DMS79 treated with DMSO at 0.1 percent for 48 hours (cell line): ENCODE measurements around the gene PSMD14.
"Not testable (repeated sequence)": the region's sequence is repeated elsewhere in the genome, so short reads cannot be mapped to it uniquely, and the experiment has no call there.

Experiments used
- DNase-seq: peaks from one replicate; lab custom pipeline; 2025; lab: John Stamatoyannopoulos, UW

Gene PSMD14

DNA sequence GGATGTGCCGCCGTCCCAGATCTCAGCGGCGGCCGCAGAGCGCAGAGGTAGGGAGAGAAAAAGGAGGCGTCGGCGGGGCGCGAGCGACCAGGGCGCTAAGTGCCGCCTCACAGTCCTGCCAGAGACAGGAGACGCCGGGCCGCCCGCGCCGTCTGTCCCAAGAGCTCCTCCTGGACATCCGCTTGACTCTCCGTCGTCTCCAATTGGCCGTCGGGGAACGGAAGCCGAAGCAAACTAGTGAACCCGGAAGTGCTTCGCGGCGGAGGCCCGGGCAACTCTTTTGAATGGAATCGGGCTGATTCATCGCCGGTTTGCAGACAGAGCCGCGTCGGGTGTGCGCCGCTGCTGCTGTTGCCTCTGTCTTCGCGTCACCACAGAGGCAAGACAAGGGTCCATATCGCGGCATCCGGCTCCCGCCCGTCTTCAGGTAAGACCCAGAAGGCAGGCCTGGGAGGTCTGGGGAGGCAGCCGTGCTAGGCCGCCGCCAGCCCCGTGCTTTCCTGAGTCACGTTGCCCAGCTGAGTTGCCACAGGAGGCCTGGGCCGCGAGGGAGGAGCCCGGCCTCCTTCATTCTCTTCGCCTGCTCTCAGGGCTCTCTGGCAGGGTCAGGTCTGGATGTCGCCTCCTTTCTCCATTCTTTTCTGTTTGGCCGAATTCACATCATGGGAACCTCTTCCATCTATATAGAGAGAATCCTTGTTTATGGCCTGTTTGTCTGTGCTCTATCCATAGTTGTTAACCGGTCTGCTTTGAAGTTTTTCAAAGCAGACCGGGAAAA lies at the start of gene PSMD14:
Gene PSMD14 (plus strand): TSS at position 248 of the 778 bp plus-strand sequence. CDS start 10,401 bp downstream, outside the sequence.
- DNase-seq = peak; percentile 93

DNA sequence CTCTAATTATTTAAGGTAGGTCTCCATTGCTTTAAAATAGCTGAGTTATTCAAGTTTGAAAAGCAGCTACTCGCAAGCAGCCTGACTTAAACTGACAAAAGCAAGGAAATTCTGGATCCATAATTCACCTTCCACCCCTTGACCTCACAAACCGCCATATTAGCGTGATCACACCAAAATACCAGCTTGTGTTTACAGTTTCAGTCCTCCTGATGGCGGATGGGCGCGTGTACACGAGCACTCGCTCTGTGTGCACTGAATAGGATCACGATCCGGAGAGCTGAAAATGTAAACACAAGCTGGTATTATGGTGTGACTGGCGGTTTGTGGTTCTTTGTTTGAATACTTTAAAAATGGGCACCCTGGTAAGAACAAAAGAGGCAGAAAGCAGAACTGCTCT lies 42.4 kb upstream of the PSMD14 start:
- DNase-seq = no peak

DNA sequence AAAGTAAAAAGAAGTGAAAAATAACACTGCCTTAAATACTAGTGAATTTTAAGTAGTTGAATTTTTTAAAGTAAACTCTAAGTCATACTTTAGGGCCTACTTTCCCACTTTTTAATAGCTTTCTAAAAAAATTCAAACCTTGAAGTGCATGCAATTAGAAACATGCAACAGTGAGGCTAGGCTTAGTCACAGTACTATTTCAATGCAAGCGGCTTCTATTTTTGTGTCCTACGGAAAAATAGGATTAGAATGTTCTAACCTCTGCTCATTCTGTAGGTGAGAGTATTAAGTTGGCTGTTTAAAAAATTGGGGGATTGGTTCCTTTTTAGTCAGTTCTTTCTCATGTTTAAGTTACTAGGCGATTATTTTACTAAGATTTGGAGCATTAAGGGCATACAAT lies 39.1 kb upstream of the PSMD14 start:
- no peak for DNase-seq

DNA sequence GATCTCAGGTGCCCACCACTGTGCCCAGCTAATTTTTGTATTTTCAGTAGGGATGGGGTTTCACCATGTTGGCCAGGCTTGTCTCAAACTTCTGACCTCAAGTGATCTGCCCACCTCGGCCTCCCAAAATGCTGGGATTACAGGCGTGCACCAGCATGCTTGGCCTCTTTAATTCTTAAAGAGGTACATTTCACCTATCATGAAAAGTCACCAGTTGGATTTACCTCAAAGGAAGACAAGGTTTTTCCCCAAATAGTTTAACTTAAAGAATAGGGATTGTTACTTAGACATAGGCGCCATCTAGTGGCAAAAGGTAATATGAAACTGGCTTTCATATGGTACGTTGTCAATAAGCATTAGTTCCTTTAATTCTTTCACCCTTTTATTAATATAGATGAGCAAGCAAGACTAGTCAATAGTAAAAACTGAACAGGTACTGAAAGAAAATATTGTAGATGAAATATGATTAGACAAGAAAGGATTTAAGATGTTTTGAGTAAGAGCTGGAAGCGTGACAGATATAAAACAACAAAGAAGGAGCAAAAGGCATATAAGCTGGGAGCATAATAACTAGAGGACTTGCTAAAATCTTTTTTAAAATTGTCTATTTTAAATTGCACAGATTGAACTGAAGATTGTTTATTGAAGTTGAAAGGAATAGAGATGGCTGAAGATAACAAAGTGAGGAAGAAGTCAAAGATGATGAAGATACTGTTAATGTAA lies 35.0 kb upstream of the PSMD14 start:
- peak; percentile 45 for DNase-seq

DNA sequence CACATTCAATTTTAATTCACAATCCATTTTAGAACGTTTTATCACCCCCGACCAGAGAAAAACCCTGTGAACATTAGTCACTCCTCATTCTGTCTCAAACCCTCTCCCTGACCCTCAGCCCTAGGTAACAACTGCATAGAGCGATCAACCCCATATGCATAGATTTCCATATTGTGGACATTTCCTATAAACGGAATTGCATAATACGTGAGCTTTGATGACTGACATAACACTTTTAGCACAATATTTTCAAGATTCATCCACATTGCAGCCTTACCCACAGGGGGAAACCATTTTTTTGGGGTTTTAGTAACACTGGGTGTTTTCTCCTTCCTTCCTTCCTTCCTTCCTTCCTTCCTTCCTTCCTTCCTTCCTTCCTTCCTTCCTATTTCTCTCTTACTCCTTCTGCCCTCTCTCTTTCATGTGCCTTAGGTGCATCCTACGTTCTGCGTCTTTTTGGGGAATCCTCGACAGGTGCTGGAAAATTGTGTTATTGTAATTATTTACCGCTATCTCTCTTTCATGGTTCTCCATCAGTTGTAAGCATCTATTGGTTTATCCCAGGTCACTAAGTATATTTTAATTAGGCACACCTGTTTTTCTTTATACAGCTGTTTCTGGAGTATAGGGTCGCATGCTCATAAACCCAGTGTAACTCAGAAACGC lies 29.5 kb upstream of the PSMD14 start:
- DNase-seq = not testable (repeated sequence)

DNA sequence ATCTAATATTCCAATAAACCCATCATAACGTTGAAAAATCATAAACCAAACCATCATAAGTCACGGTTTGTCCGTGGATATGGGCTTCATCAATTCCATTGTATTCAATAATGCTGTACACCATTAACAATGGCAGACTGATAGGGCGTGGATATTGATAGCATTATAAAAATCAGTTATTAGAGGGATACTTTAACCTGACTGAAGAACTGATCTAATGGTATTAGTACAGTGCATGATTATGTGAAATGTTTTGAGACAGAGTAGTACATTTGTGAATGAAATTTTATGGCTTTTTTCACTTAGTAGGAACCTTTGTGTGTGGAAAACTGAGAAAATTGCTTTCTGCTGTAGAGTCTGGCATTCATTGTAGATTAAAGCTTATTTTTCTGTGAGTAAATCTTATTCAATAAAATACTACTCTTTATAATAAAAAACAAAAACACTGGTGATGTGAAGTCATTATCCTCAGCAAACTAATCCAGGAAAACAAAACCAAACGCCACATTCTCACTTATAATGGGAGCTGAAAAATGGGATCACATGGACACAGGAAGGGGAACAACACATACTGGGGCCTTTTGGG lies 28.9 kb upstream of the PSMD14 start:
- not testable (repeated sequence) for DNase-seq

DNA sequence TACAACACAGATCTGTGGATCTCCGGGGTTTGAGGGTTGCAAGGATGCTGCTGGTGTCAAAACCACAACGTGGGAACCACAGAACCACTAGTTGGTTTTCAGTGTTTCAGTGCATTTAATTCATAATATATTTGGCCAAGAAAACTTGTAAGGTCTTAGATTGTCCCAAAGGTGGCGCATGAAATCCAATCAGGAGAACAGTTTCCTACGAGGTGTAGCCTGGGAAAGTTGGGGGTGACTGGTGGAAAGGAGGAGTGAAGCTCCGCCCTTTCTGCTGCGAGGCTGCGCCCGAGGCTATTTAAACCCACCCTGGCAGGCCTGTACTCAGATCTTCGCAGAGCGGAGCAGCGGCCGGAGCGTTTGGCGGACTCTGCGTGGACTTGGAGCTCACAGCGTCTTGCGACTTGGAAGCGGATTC lies 27.3 kb upstream of the PSMD14 start:
- not testable (repeated sequence) for DNase-seq

DNA sequence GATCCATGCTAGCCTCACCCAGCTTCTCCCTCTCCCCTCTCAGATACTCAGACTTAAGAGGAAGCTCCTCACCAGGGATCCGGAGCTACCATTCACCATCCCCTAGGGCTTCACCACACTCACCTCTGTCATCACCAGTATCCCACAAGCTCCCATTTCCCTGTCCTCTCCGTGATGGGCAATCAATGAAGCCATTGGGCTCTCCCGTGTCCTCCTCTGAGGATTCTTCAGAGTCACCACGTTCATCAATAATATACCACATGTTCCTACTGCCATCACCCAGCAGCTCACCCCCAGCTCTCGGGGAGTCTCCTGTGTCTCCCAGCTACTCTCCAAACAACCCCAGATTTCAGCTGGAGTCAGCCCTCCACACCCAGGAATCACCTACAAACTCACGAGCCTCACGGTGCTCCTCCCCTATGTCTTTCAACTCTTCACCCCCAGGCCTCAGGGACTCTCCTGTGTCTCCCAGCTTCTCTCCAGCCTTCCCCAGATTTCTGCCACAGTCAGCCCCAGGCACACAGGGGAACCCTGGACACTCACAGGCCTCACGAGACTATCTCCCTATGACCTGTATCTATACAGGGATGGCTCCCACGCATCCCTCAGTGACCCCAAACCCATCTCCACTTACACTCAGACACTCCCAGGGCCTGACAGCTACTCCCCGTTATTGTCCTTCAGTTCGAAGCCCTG lies 26.5 kb upstream of the PSMD14 start:
- not testable (repeated sequence) for DNase-seq

DNA sequence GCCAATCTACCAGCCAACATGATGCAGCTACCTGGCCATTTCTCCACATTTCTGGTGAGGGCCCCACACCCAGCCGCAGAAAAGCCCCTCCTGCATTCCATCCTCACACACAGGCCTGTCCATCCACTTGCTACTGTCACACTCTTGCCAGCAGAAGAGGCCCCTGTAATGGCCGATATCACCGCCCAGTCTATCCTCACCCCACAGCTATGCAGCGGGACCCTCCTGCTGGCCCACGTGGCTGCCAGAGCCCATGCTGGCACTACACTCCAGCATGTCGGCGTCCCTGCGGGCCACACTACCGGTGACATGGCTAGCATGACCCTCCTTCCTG lies 25.9 kb upstream of the PSMD14 start:
- not testable (repeated sequence) for DNase-seq

DNA sequence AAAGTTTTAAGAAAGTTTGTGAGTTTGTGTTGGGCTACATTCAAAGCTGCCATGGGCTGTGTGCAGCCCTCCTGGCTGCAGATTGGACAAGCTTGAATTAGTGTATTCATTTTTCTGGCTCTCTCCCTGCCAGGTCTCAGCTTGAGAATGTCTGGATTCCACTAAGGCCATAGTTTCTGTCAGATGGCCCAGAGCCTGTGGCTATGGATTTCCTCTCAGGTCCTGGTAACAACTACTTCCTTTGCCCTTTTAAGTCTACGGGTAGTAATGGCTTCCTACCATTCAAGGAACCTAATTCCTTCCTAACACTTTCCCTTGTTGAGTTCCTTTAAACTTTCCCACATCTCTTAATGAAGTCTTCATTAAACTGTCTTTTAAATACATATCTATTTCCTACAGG lies 24.3 kb upstream of the PSMD14 start:
- DNase-seq = no peak

DNA sequence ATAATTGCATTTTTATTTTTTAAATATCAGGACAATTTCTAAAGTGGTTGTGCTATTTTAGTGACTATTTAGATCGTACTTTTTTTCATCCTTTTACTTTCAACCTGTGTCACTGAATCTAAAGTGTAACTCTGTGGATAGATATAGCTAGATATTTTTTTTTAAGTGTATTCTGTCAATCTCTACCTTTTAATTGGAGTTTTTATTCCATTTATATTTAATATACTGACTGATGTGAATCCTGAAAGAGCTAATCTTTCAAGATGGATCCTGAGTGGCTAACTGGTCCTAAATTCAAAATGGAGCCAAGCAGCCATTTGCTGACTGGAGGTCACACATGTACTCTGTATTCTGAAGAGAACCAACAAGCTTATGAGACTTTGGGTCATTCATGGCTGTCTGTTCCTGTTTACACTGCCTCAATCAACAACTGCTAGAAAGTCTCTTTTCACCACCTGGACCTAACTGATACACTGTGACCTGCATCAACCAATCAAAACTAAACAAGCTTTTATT lies 4.6 kb upstream of the PSMD14 start:
- DNase-seq = no peak

DNA sequence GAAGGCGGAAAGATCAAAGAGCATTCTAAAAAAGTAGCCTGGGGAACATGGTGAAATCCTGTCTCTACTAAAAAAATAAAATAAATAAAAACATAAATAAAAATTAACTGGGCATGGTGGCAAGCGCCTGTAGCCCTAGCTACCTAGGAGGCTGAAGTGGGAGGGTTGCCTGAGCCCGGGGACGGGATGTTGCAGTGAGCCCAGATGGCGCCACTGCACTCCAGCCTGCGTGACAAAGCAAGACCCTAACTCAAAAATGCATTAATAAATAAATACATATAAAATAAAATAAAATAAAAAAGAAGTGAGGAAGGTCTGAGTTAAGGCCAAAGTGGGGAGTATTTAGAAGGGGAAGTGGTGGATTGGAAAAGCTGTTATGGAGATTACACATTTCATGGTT lies 1.3 kb upstream of the PSMD14 start:
- DNase-seq = no peak

DNA sequence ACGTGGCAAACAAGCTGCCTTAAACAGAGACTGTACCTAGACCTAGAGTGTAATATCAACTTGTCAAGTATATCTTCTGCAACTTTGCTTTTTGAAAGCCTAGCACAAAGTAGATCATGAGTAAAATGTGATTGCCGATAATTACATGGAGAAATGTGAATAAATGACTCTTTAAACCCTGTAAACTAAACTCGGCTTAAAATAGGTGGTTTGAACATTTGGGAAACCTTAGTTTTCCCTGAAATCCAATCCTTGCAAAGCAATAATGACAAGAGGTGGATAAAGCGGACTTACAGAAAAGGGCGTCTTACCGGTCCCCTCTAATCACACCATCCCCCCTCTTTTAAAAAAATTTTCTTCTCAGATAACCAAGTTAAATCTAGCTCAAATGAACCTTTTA lies 549 bp upstream of the PSMD14 start:
- no peak for DNase-seq

DNA sequence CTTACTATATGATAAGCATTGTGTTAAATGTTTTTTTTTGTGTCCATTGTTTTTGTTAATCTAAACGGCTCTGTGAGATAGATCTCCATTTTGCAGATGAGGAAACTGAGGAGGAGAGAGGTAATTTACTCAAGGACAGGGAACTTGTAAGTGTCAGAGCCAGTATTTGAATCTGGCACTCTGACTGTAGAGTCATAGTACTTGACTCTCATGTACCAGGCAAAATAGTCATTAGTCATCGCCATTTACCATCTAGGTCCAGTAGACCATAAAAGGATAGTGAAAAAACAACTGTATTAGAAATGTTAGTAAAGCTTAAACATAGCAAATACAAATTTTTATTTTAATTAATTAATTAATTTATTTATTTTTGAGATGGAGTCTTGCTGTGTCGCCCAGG lies 4.8 kb downstream of the PSMD14 start:
- no peak for DNase-seq

DNA sequence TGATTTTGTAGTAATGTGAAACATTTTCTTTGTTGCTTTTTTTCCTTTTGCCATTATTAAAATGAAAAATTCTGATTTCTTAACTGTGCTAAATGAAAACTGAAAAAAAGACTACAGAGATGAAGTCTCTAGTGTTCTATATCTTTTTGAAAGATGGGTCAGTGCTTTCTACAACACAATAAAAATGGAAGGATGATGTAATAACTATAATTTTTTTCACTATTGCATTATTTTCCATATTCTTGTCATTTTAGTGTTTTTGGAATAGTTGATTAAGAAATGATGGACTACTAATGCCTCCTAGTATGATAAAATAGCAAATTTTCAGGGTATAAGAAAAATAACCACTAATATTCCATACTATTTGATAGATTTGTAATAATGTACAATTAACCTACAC lies 7.2 kb downstream of the PSMD14 start:
- DNase-seq = no peak

DNA sequence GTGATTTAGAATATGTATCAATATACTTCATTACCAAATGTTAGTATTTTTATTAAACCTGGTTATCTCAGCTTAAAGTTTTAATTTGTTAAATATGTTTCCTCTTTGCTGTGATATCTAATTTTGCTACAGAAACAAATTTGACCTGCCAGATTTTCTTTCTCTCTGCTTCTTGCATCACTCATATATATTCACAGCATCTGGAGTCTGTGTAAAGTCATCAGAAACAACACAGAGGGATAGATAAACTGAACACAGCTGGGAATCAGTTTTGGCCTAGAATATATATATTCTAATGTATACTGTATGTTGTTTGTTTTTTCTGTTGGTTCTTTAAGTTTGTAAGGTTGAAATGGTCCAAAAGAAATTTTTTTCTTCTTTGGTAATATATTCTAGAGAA lies 8.5 kb downstream of the PSMD14 start:
- DNase-seq = no peak

DNA sequence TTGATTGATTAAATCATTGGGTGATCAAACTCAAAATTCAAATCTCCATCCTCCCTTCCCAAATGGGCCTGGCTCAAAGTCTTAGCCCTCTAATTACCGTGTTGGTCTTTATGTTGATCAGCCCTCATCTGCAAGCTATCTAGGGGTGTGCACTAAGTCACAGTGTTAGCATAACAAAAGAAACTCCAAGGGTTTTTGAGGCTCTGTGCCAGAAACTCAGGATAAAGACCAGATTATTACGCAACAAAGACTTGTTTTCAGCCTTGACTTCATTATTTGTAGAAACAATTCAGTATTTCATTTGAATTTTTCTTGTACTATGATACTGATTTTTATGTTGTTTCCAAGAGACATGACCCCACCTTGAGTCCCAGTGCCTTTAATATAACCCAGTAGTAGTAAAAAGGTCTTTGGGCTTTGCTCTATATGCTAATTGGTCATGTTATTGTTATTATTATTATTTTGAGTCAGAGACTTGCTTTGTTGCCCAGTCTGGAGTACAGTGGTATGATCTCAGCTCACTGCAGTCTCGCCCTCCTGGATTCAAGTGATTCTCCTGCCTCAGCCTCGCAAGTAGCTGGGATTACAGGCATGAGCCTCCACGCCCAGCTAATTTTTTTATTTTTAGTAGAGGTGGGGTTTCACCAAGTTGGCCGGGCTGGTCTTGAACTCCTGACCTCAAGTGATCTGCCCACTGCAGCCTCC lies 13.9 kb downstream of the PSMD14 start:
- DNase-seq = no peak

DNA sequence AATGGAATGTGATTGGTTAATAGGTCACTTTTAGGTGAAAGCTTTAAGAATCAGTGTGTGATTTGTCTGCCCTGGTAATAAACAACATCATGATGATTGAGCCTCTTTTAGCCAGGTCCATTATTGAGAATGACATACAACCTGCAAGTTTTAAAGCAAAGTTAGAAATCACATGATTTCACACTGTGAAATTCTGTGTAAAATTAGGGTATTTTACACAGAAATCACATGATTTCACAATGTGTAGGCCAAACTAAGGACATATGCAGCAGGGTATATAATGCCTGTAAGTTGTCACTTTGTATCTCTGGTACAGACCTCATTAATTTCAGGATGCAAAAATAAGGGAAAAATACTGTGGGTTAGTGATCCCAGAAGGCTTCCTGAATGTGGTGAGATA lies 16.7 kb downstream of the PSMD14 start:
- no peak for DNase-seq

DNA sequence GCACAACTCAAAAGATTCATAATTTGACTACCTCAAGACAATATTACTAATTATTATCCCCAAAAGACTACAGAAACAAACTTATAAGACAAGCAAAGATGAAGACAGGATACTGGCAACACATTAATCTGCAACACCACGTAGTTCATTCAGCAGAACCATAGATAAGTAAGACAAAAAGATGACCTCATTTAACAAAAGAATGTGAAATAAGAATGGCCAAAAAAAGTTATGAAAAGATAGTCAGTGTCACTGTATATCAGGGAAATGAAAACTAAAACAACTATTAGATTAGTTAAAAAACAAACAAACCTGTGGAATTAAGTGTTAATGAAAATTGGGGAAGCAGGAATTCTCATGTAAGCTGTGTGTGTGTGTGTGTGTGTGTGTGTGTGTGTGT lies 19.4 kb downstream of the PSMD14 start:
- DNase-seq = no peak

DNA sequence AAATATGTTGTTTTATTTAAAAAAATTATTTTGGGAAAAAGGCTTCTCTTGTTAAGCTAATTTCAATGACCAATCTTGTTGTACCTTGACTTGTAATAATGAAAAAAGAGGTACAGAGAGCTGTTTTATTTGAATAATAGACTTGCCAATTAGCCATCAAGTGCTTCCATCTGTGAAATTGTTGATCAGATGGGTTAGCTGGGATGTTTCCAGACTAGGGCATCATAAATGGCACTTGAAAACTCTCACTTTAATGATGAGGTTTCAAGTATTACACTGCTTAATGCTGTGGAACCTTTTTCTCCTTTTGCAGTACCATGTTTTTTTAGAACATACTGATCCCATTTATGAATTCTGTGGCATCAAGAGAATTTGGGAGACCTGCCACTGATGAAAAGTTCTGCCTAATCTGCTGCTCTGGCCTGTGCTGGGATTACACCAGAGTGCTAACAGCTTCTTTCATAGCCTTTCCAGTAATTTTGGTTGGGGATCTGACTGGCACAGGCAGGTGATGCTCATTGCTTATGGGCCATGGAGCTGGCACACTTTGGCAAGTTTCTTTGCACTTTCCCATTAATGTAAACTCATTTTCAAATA lies 24.2 kb downstream of the PSMD14 start:
- peak; percentile 66 for DNase-seq

DNA sequence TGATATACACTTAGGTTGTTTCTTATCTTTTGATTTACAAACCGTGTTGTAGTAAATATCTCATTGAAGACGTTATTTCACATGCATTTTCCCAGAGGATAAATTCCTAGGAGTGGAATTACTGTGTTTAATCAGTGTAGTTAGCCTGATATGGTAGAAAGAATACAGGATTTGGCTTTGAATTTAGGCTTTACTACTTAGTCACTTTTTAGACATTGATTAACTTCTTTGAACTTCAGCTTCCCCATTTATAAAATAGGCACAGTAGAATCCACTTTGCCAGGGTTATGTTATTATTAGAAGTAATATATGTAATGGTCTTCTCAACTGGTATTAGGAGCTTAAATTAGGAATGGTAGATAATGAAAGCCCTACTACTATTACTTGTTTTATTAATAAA lies 27.4 kb downstream of the PSMD14 start:
- no peak for DNase-seq
